Measurements from ENCODE around the gene HDGFL3.
A peak's percentile ranks its signal among the peaks of the same experiment; 100 is the strongest.
"Not testable (repeated sequence)": the region's sequence is repeated elsewhere in the genome, so short reads cannot be mapped to it uniquely, and the experiment has no call there.

The HDGFL3 gene

GRCh38 chr15:83207660-83208366 is at the start of gene HDGFL3:
Gene HDGFL3, minus strand, starts transcription at chr15:83207823. Its CDS starts 409 bp downstream, at chr15:83207414.
- peak; percentile 52 for DNase-seq (ENCODE audit: low spot score)

GRCh38 chr15:83250781-83251180 is 43.2 kb upstream of the HDGFL3 start:
- DNase-seq (ENCODE audit: low spot score) = no peak

- DNase-seq (ENCODE audit: low spot score) = no peak
Observed at GRCh38 chr15:83249030-83249343, 41.4 kb upstream of the HDGFL3 start.

- peak; percentile 58 for DNase-seq (ENCODE audit: low spot score)
Observed at GRCh38 chr15:83248151-83249029, 40.8 kb upstream of the HDGFL3 start.

GRCh38 chr15:83243634-83244033 is 36.0 kb upstream of the HDGFL3 start:
- no peak for DNase-seq (ENCODE audit: low spot score)

- no peak for DNase-seq (ENCODE audit: low spot score)
Observed at GRCh38 chr15:83230242-83230641, 22.6 kb upstream of the HDGFL3 start.

- no peak for DNase-seq (ENCODE audit: low spot score)
Observed at GRCh38 chr15:83225449-83225848, 17.8 kb upstream of the HDGFL3 start.

- not testable (repeated sequence) for DNase-seq (ENCODE audit: low spot score)
Observed at GRCh38 chr15:83221781-83222180, 14.2 kb upstream of the HDGFL3 start.

GRCh38 chr15:83219026-83219425 is 11.4 kb upstream of the HDGFL3 start:
- DNase-seq (ENCODE audit: low spot score) = no peak

- no peak for DNase-seq (ENCODE audit: low spot score)
Observed at GRCh38 chr15:83215306-83215705, 7.7 kb upstream of the HDGFL3 start.

GRCh38 chr15:83210619-83211018 is 3.0 kb upstream of the HDGFL3 start:
- no peak for DNase-seq (ENCODE audit: low spot score)

- DNase-seq (ENCODE audit: low spot score) = no peak
Observed at GRCh38 chr15:83209333-83209732, 1.7 kb upstream of the HDGFL3 start.

- DNase-seq (ENCODE audit: low spot score) = no peak
Observed at GRCh38 chr15:83208367-83208661, 691 bp upstream of the HDGFL3 start.

GRCh38 chr15:83207009-83207659 is 489 bp downstream of the HDGFL3 start:
- DNase-seq (ENCODE audit: low spot score) = peak; percentile 28

GRCh38 chr15:83206526-83207008 is 1.1 kb downstream of the HDGFL3 start:
- peak; percentile 9 for DNase-seq (ENCODE audit: low spot score)

- no peak for DNase-seq (ENCODE audit: low spot score)
Observed at GRCh38 chr15:83205725-83206324, 1.8 kb downstream of the HDGFL3 start.

- DNase-seq (ENCODE audit: low spot score) = no peak
Observed at GRCh38 chr15:83204697-83205096, 2.9 kb downstream of the HDGFL3 start.

GRCh38 chr15:83203543-83203942 is 4.1 kb downstream of the HDGFL3 start:
- DNase-seq (ENCODE audit: low spot score) = no peak

GRCh38 chr15:83200589-83200988 is 7.0 kb downstream of the HDGFL3 start:
- no peak for DNase-seq (ENCODE audit: low spot score)

GRCh38 chr15:83200162-83200561 is 7.5 kb downstream of the HDGFL3 start:
- DNase-seq (ENCODE audit: low spot score) = no peak

- DNase-seq (ENCODE audit: low spot score) = no peak
Observed at GRCh38 chr15:83199288-83199687, 8.3 kb downstream of the HDGFL3 start.

GRCh38 chr15:83198476-83198875 is 9.1 kb downstream of the HDGFL3 start:
- no peak for DNase-seq (ENCODE audit: low spot score)

GRCh38 chr15:83194528-83194927 is 13.1 kb downstream of the HDGFL3 start:
- no peak for DNase-seq (ENCODE audit: low spot score)
